ENCODE measurements around the gene ARHGAP25. TPM values are rescaled to one million over a fixed set of nuclear protein-coding genes. Genes with fewer than 3 reads are reported as not detected.

ARHGAP25 gene
- polyA plus RNA-seq, 3 donors, result 20.8 to 56.8 (median 36.3) TPM

DNA sequence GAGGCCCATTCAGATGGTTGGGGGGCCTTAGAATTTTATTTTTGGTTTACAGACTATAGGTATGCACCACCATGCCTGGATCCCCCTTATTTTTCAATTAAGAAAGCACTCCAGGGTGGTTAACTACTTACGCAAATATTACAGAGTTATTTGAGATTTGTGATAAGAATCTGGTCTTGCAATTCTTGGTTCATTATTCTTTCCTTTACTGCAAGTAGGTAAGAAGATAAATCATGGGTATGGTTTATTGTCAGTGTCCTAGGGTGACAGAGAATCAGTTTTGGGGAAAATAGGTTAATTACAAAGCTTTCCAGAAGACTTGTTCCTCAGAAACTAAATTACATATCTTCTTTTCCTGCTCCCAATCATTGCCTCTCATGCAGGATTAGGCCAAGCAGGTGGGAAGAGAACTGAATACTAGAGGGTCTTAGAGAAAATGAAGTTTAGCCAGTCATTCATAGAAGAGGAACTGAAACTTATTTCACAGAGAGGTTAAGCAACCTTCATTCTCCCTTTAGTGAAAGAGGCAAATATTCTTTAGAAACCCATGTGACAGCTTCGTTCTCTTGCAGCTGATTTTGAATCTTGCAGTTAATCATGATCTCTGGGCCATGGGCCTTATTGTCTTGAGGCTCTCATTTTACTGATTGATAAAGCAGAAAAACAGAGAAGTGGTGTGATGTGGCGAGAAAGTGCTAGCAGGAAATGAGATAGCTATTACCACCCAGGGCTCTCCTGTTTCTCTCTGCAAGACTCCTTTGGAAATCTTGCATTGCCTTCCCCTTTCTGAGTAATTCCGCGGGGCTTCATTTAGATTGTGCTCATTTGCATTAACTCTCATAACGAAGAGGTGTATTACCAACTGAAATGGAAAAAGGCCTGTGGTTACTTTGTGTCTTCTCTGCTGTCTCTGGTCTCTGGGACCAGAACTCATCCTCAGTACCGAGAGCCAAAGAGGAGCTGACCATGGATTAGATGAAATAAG lies 44.8 kb upstream of the ARHGAP25 start:
- H3K9me3 ChIP-seq (replicated peaks in 1 of 2; ENCODE audit: control insufficient read depth in 1 of 2, insufficient read depth in 1 of 2, low read length in 2 of 2), result no peaks in the 10 kb centered on the region
- Mint-ChIP-seq H3K4me3 (peak overlapping the region; percentile 21 to 78), H3K27me3 (ENCODE audit: low read depth in 3 of 3) (peaks cover 0 to 6% (median under 1%) of the 10 kb centered on the region in 3 donors), H3K27ac (peak overlapping the region; percentile 92 to 97 (median 96)), H3K4me1 (peaks cover 60% of the 10 kb centered on the region), H3K36me3 (no peaks in the 10 kb centered on the region), H3K9me3 (peaks cover 0 to 6% (median 3%) of the 10 kb centered on the region in 7 donors)
- H3K9ac ChIP-seq (ENCODE audit: insufficient read depth, low read length, poor library complexity, severe bottlenecking), result no peak overlapping the region
- WGBS (ENCODE audit: insufficient coverage), result 0% methylated on average over 1 of the region's 7 CpGs
- H2AFZ ChIP-seq (ENCODE audit: insufficient read depth, low read depth, low read length, poor library complexity, severe bottlenecking), result no peak overlapping the region
- intact Hi-C loops (cut with micrococcal nuclease), result no loop called here
- H3K27ac ChIP-seq (ENCODE audit: low read depth in 1 of 2, low read length in 2 of 2), result peak overlapping the region; percentile 78 to 81
- no peaks in the 10 kb centered on the region for H3K79me2 ChIP-seq (ENCODE audit: insufficient read depth, low read length)
- H3K4me3 ChIP-seq (replicated peaks in 1 of 3; ENCODE audit: low read depth in 2 of 3, low read length in 3 of 3), result peak overlapping the region; percentile 4 to 57 (median 22)
- H3K36me3 ChIP-seq (replicated peaks in 1 of 2; ENCODE audit: control insufficient read depth in 1 of 2, insufficient read depth in 2 of 2, low read length in 2 of 2), result no peaks in the 10 kb centered on the region
- H3K4me1 ChIP-seq (ENCODE audit: control insufficient read depth in 1 of 2, insufficient read depth in 2 of 2, low read length in 2 of 2), result peaks cover 61 to 66% of the 10 kb centered on the region in 2 donors
- TF ChIP-seq, protein P1, sequence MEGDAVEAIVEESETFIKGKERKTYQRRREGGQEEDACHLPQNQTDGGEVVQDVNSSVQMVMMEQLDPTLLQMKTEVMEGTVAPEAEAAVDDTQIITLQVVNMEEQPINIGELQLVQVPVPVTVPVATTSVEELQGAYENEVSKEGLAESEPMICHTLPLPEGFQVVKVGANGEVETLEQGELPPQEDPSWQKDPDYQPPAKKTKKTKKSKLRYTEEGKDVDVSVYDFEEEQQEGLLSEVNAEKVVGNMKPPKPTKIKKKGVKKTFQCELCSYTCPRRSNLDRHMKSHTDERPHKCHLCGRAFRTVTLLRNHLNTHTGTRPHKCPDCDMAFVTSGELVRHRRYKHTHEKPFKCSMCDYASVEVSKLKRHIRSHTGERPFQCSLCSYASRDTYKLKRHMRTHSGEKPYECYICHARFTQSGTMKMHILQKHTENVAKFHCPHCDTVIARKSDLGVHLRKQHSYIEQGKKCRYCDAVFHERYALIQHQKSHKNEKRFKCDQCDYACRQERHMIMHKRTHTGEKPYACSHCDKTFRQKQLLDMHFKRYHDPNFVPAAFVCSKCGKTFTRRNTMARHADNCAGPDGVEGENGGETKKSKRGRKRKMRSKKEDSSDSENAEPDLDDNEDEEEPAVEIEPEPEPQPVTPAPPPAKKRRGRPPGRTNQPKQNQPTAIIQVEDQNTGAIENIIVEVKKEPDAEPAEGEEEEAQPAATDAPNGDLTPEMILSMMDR (IDR thresholded peaks at IDR 0.05), result no peak
- DNase-seq, result peak; percentile 74 to 90 (median 82)
- H3K27me3 ChIP-seq (ENCODE audit: control insufficient read depth in 2 of 2, insufficient read depth in 2 of 2, low read length in 2 of 2), result no peaks in the 10 kb centered on the region
- H3K4me2 ChIP-seq (replicated peaks; ENCODE audit: extremely low read depth, low read length, poor library complexity, severe bottlenecking), result peak overlapping the region; percentile 61
- no peaks in the 10 kb centered on the region for H4K20me1 ChIP-seq (ENCODE audit: insufficient read depth, low read length)

DNA sequence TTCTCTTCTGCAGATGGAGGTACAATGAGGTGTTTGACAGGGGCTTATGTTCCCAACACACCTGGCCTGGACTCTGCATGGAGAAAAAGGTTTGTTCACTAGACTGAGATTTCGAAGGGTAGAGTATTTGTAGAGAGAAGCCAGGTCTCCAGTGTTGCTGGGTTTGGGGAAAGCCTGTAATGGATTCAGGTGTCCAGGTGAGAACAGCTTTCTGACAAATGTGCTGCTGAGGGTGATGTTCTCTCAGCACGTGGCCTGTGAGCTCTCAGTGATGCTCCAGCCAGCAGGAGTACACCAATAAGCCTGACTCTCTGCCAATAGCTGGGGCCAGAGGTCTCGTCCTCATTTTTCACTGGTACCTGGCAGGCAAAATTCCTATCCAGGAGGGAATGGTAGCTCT lies 43.8 kb upstream of the ARHGAP25 start:
- H3K4me1 ChIP-seq (ENCODE audit: control insufficient read depth in 1 of 2, insufficient read depth in 2 of 2, low read length in 2 of 2), result peaks cover 64 to 70% of the 10 kb centered on the region in 2 donors
- no peaks in the 10 kb centered on the region for H3K36me3 ChIP-seq (replicated peaks in 1 of 2; ENCODE audit: control insufficient read depth in 1 of 2, insufficient read depth in 2 of 2, low read length in 2 of 2)
- TF ChIP-seq, protein P1 (IDR thresholded peaks at IDR 0.05), result no peak
- intact Hi-C loops (cut with micrococcal nuclease), result no loop called here
- Mint-ChIP-seq H3K4me1 (peaks cover 64% of the 10 kb centered on the region), H3K36me3 (no peaks in the 10 kb centered on the region), H3K27ac (peak overlapping the region; percentile 92 to 97 (median 96)), H3K27me3 (ENCODE audit: low read depth in 3 of 3) (peaks cover 0 to 6% (median 4%) of the 10 kb centered on the region in 3 donors), H3K4me3 (no peak overlapping the region), H3K9me3 (peaks cover 0 to 6% (median 3%) of the 10 kb centered on the region in 7 donors)
- no peaks in the 10 kb centered on the region for H4K20me1 ChIP-seq (ENCODE audit: insufficient read depth, low read length)
- H3K27me3 ChIP-seq (ENCODE audit: control insufficient read depth in 2 of 2, insufficient read depth in 2 of 2, low read length in 2 of 2), result no peaks in the 10 kb centered on the region
- H2AFZ ChIP-seq (ENCODE audit: insufficient read depth, low read depth, low read length, poor library complexity, severe bottlenecking), result no peak overlapping the region
- H3K4me2 ChIP-seq (replicated peaks; ENCODE audit: extremely low read depth, low read length, poor library complexity, severe bottlenecking), result peak overlapping the region; percentile 61
- no peaks in the 10 kb centered on the region for H3K9me3 ChIP-seq (replicated peaks in 1 of 2; ENCODE audit: control insufficient read depth in 1 of 2, insufficient read depth in 1 of 2, low read length in 2 of 2)
- WGBS (ENCODE audit: insufficient coverage), result 93% methylated on average over 2 of the region's 3 CpGs
- H3K79me2 ChIP-seq (ENCODE audit: insufficient read depth, low read length), result no peaks in the 10 kb centered on the region
- H3K9ac ChIP-seq (ENCODE audit: insufficient read depth, low read length, poor library complexity, severe bottlenecking), result no peak overlapping the region
- H3K4me3 ChIP-seq (replicated peaks in 1 of 3; ENCODE audit: low read depth in 2 of 3, low read length in 3 of 3), result peak overlapping the region in 1 of 3 experiments; percentile 57
- no peak for DNase-seq
- peak overlapping the region; percentile 78 to 81 for H3K27ac ChIP-seq (ENCODE audit: low read depth in 1 of 2, low read length in 2 of 2)

All from CD14-positive monocyte (primary cell).